Peyer's patch (tissue), 4 donors: Measurements from ENCODE around the gene PEX13. TPM values are rescaled to one million over a fixed set of nuclear protein-coding genes. Genes with fewer than 3 reads are reported as not detected.
"Not testable (repeated sequence)": the region's sequence is repeated elsewhere in the genome, so short reads cannot be mapped to it uniquely, and the experiment has no call there.

Experiments used
- DNase-seq, 3 donors: peaks; one replicate each; pipeline ENCODE4 v3.0.0-alpha.2; 2017 to 2019
- H3K27ac ChIP-seq, 4 donors: fragments of 200-600 bp; sonication (generic); one replicate each; pipeline ENCODE4 v1.5.1; 2016 to 2019
- H3K27me3 ChIP-seq, 2 donors: fragments of 200-600 bp; sonication (generic); one replicate each; pipeline ENCODE4 v1.5.1; 2019
- H3K36me3 ChIP-seq, 3 donors: fragments of 200-600 bp; sonication (generic); one replicate each; pipeline ENCODE4 v1.5.1; 2016 to 2019
- H3K4me1 ChIP-seq, 4 donors: fragments of 200-600 bp; sonication (generic); one replicate each; pipeline ENCODE4 v1.5.1; 2016 to 2019
- H3K4me3 ChIP-seq, 4 donors: fragments of 200-600 bp; sonication (generic); 1 replicate in 3 of 4; 2 replicates in 1 of 4; pipeline ENCODE4 v1.5.1; 2016 to 2019; ENCODE audit warnings: mild to moderate bottlenecking in 1 of 4
- H3K9me3 ChIP-seq, 4 donors: fragments of 200-600 bp; sonication (generic); one replicate each; pipeline ENCODE4 v1.5.1; 2016 to 2019; ENCODE audit warnings: mild to moderate bottlenecking in 1 of 4
- CTCF ChIP-seq, 6 experiments: fragments of 450-650 bp in 4 of 6; fragments of 200-600 bp in 2 of 6; sonication (generic) in 1 of 6; IDR thresholded peaks; one replicate each; pipeline ENCODE4 v1.5.1; 2017 to 2019; ENCODE audit warnings: antibody characterized with exemption in 6 of 6, mild to moderate bottlenecking in 3 of 6, moderate library complexity in 1 of 6
- POLR2A ChIP-seq, 2 donors: fragments of 450-650 bp; IDR thresholded peaks; one replicate each; pipeline ENCODE4 v1.5.1; 2017; ENCODE audit warnings: antibody characterized with exemption in 2 of 2, mild to moderate bottlenecking in 2 of 2, moderate library complexity in 2 of 2
- total RNA-seq, 4 donors: library from RNA; depleted of rRNA; stranded (reverse); fragments of >200 nt; gene quantifications; one replicate each; pipeline ENCODE4 v1.1.0, GENCODE V29; 2016

PEX13 gene
- total RNA-seq, 4 donors from 2014 or later = 28.1 to 49.7 (median 34.1) TPM

GRCh38 chr2:60998628-60999545 is 18.6 kb upstream of the PEX13 start:
- no peak overlapping the region for H3K4me3 ChIP-seq
- no peak overlapping the region for H3K27ac ChIP-seq
- no peaks in the 10 kb centered on the region for H3K9me3 ChIP-seq
- H3K36me3 ChIP-seq = no peaks in the 10 kb centered on the region
- no peaks in the 10 kb centered on the region for H3K27me3 ChIP-seq
- no peaks in the 10 kb centered on the region for H3K4me1 ChIP-seq
- no peak for DNase-seq
- TF ChIP-seq CTCF (IDR thresholded peaks at IDR 0.05) = peak; percentile 29 to 82 (median 72)
- TF ChIP-seq POLR2A (IDR thresholded peaks at IDR 0.05) = no peak

- no peak for TF ChIP-seq CTCF (IDR thresholded peaks at IDR 0.05)
- TF ChIP-seq POLR2A (IDR thresholded peaks at IDR 0.05) = no peak
- H3K27me3 ChIP-seq = no peaks in the 10 kb centered on the region
- no peaks in the 10 kb centered on the region for H3K36me3 ChIP-seq
- DNase-seq = no peak
- H3K4me1 ChIP-seq = no peaks in the 10 kb centered on the region
- H3K9me3 ChIP-seq = no peaks in the 10 kb centered on the region
- H3K27ac ChIP-seq = no peak overlapping the region
- H3K4me3 ChIP-seq = no peak overlapping the region
Observed at GRCh38 chr2:61005736-61006135, 11.8 kb upstream of the PEX13 start.

- Histone ChIP-seq H3K27ac (no peak overlapping the region), H3K4me1 (no peaks in the 10 kb centered on the region), H3K9me3 (no peaks in the 10 kb centered on the region), H3K4me3 (no peak overlapping the region), H3K36me3 (no peaks in the 10 kb centered on the region), H3K27me3 (no peaks in the 10 kb centered on the region)
- no peak for TF ChIP-seq CTCF (IDR thresholded peaks at IDR 0.05)
- TF ChIP-seq POLR2A (IDR thresholded peaks at IDR 0.05) = no peak
- no peak for DNase-seq
Observed at GRCh38 chr2:61006486-61007105, 10.9 kb upstream of the PEX13 start.

- Histone ChIP-seq H3K4me1 (no peaks in the 10 kb centered on the region), H3K27me3 (no peaks in the 10 kb centered on the region), H3K9me3 (no peaks in the 10 kb centered on the region), H3K4me3 (no peak overlapping the region), H3K36me3 (no peaks in the 10 kb centered on the region), H3K27ac (no peak overlapping the region)
- no peak for DNase-seq
- no peak for TF ChIP-seq CTCF (IDR thresholded peaks at IDR 0.05)
- no peak for TF ChIP-seq POLR2A (IDR thresholded peaks at IDR 0.05)
Observed at GRCh38 chr2:61009355-61009754, 8.2 kb upstream of the PEX13 start.

GRCh38 chr2:61011678-61012077 is 5.8 kb upstream of the PEX13 start:
- H3K4me1 ChIP-seq = no peaks in the 10 kb centered on the region
- TF ChIP-seq CTCF (IDR thresholded peaks at IDR 0.05) (no peak), POLR2A (IDR thresholded peaks at IDR 0.05) (no peak)
- H3K27ac ChIP-seq = no peak overlapping the region
- H3K4me3 ChIP-seq = no peak overlapping the region
- H3K9me3 ChIP-seq = no peaks in the 10 kb centered on the region
- H3K27me3 ChIP-seq = no peaks in the 10 kb centered on the region
- H3K36me3 ChIP-seq = no peaks in the 10 kb centered on the region
- no peak for DNase-seq

- H3K27ac ChIP-seq, DNase-seq, H3K4me1 ChIP-seq, H3K4me3 ChIP-seq, H3K36me3 ChIP-seq, H3K9me3 ChIP-seq, H3K27me3 ChIP-seq: not testable (repeated sequence)
Observed at GRCh38 chr2:61012303-61012702, 5.2 kb upstream of the PEX13 start.
